ENCODE measurements around the gene MLC1.

The MLC1 gene

DNA sequence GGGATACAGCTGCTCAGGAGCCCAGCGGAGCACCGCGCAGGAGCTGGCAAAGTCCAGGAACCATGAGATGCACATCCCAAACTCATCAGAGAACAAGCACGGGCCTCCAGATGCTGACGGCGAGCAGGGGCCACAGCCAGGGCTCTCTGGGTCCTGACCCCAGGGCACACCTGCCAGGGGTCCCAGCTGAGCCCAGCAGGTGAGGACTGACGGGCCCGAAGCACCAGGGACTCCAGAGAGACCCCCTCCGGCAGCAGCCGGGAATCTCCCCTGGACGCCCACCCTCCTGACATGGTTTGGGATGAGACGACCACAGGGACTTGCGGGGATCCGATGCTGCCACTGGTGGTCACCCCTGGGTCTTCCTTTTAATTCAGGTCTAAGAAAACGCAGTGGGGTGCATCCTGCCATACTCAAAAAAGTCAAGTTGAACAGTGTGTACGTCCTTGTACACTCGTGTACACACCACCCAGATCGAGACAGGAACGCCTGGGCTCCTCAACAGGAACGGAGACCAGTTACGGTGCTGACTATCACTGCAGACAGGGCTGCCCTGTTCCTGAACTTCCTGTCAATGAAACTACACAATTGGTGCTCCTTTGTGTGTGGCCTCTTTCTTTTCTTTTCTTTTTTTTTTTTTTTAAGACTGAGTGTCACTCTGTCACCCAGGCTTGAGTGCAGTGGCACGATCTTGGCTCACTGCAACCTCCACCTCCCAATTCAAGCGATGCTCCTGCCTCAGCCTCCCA lies 49.1 kb downstream of the MLC1 start:
- Histone ChIP-seq H3K9me3 (ENCODE audit: control insufficient read depth in 2 of 2, low read length in 2 of 2) (peaks cover 0 to 2% of the 10 kb centered on the region in 2 donors), H3K4me1 (ENCODE audit: control insufficient read depth in 2 of 2, insufficient read depth in 2 of 2, low read length in 2 of 2) (no peaks in the 10 kb centered on the region), H3K4me3 (ENCODE audit: low read length in 2 of 2) (no peak overlapping the region), H3K9ac (ENCODE audit: low read depth in 1 of 2, low read length in 2 of 2) (no peak overlapping the region), H3K27ac (ENCODE audit: low read depth in 2 of 2, low read length in 2 of 2) (no peak overlapping the region), H3K27me3 (ENCODE audit: control insufficient read depth in 2 of 2, insufficient read depth in 2 of 2, low read length in 2 of 2) (peaks cover 0 to 2% of the 10 kb centered on the region in 2 donors), H3K36me3 (ENCODE audit: control insufficient read depth in 2 of 2, insufficient read depth in 2 of 2, low read length in 2 of 2) (no peaks in the 10 kb centered on the region)

DNA sequence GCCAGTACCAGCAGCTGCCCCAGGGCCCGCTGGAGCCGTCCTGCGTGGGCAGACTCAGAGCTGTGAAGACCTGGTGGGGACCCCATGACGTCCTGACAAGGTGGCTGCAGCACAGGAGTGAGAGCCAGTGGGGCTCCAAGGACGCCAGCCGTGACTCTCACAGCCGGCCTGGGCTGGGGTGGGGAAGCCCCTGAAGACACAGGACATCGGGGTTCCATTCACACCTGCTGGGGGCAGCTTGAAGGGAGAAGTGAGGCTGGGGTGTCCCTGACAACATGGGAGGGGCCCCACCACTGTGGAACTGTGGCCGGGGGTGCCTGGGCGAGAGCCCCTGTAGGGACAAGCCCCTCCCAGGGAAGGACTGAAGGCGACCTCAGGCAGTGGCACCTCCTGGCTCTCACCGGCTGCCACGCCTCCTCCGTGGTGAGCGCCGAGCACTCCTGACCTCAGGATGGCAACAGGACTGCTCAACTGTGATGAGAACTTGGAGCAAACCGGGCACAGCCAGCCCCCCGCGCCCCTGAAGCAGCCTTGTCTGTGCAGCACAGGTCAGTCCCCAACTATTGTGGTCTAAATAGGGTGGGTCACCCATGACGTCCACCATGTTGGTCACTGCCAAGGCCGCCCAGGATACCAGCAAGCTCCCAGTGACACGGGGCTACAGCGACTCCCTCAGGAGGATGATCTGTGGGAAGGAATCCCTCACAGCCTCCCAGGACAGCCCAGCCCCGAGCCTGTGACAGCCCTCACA lies 49.9 kb downstream of the MLC1 start:
- Histone ChIP-seq H3K9me3 (ENCODE audit: control insufficient read depth in 2 of 2, low read length in 2 of 2) (peaks cover 0 to 2% of the 10 kb centered on the region in 2 donors), H3K27ac (ENCODE audit: low read depth in 2 of 2, low read length in 2 of 2) (no peak overlapping the region), H3K4me1 (ENCODE audit: control insufficient read depth in 2 of 2, insufficient read depth in 2 of 2, low read length in 2 of 2) (no peaks in the 10 kb centered on the region), H3K9ac (ENCODE audit: low read depth in 1 of 2, low read length in 2 of 2) (no peak overlapping the region), H3K4me3 (ENCODE audit: low read length in 2 of 2) (no peak overlapping the region), H3K27me3 (ENCODE audit: control insufficient read depth in 2 of 2, insufficient read depth in 2 of 2, low read length in 2 of 2) (peaks cover 0 to 2% of the 10 kb centered on the region in 2 donors), H3K36me3 (ENCODE audit: control insufficient read depth in 2 of 2, insufficient read depth in 2 of 2, low read length in 2 of 2) (no peaks in the 10 kb centered on the region)

DNA sequence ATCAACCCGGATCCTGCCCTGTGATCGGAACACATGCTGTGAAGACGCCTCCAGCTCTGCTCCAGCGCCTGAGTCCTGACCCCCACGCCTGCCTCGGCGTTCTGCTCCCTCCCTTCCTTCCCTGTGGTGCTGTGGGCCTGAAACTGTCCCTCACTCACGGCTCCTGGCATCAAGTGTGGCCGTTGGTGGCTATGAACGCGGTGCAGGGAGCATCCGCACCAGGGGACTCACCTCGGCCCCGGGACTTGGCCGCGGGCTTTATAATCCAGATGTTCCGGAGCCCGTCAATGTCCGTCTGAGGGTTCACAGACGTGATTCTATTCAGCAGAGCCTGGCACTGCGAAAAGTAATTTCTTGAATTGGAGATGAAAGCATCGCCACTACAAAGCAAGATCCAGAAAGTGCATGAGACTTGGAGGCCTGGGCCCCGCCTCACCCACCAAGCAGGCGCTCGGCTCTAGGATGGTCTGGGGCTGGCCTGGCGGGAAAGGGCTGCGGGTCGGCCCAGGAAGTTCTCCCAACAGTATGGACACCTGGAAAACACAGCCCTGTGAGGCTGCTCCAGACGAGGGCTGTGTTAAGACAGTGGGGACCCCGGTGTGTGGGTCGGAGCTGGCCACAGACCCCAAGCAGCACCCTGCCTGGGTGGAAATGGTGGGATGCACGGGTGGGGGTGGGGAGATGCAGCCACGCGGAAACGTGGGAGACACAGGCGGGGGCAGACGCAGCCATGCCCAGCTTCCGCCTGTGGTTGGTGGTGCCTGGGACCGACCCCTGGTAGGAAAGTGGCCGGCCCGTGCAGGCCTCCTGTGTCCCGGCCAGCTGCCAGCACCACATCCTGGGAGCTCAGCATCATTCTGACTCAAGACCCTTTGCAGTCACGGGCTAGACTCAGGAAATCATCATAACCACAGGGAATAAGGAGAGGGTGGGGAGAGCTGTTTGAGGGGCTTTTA lies 50.8 kb downstream of the MLC1 start:
- Histone ChIP-seq H3K9ac (ENCODE audit: low read depth in 1 of 2, low read length in 2 of 2) (no peak overlapping the region), H3K36me3 (ENCODE audit: control insufficient read depth in 2 of 2, insufficient read depth in 2 of 2, low read length in 2 of 2) (no peaks in the 10 kb centered on the region), H3K27ac (ENCODE audit: low read depth in 2 of 2, low read length in 2 of 2) (no peak overlapping the region), H3K9me3 (ENCODE audit: control insufficient read depth in 2 of 2, low read length in 2 of 2) (no peaks in the 10 kb centered on the region), H3K27me3 (ENCODE audit: control insufficient read depth in 2 of 2, insufficient read depth in 2 of 2, low read length in 2 of 2) (peaks cover 0 to 2% of the 10 kb centered on the region in 2 donors), H3K4me3 (ENCODE audit: low read length in 2 of 2) (no peak overlapping the region), H3K4me1 (ENCODE audit: control insufficient read depth in 2 of 2, insufficient read depth in 2 of 2, low read length in 2 of 2) (no peaks in the 10 kb centered on the region)

DNA sequence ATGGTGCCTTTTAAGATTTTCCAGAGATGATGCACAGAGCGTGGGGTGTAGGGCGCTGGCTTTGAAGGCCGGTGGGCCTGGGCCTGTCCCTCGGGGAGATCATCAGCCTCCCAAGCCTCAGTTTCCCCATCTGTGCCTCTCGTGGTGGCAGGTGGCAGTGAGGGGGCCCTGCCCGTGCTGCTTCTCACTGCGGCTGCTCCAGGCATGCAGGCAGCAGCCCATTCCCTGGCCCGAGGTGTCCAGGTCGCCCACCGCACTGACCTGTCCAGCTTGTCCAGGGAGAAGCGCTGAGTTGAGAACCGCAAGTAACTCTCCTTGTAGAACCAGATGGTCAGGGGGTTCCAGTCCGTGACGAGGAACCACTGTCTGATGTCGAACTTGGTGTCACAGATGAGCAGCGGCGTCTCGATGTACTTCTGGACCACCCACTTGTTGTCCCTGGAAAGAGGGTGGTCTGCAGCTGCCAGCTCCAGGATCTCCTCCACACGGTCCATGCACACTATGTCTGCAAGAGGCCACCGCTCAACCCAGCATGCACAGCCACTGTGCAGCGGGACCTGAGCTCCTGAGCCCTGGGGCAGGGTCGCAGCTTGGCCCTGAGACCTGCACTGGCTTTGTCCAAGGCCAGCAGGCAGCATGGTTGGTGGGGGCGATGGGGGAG lies 52.2 kb downstream of the MLC1 start:
- no peak overlapping the region for H3K9ac ChIP-seq (ENCODE audit: low read depth in 1 of 2, low read length in 2 of 2)
- H3K27me3 ChIP-seq (ENCODE audit: control insufficient read depth in 2 of 2, insufficient read depth in 2 of 2, low read length in 2 of 2), result peaks cover 0 to 2% of the 10 kb centered on the region in 2 donors
- no peak overlapping the region for H3K27ac ChIP-seq (ENCODE audit: low read depth in 2 of 2, low read length in 2 of 2)
- H3K36me3 ChIP-seq (ENCODE audit: control insufficient read depth in 2 of 2, insufficient read depth in 2 of 2, low read length in 2 of 2), result no peaks in the 10 kb centered on the region
- no peak overlapping the region for H3K4me3 ChIP-seq (ENCODE audit: low read length in 2 of 2)
- H3K4me1 ChIP-seq (ENCODE audit: control insufficient read depth in 2 of 2, insufficient read depth in 2 of 2, low read length in 2 of 2), result no peaks in the 10 kb centered on the region
- no peaks in the 10 kb centered on the region for H3K9me3 ChIP-seq (ENCODE audit: control insufficient read depth in 2 of 2, low read length in 2 of 2)

DNA sequence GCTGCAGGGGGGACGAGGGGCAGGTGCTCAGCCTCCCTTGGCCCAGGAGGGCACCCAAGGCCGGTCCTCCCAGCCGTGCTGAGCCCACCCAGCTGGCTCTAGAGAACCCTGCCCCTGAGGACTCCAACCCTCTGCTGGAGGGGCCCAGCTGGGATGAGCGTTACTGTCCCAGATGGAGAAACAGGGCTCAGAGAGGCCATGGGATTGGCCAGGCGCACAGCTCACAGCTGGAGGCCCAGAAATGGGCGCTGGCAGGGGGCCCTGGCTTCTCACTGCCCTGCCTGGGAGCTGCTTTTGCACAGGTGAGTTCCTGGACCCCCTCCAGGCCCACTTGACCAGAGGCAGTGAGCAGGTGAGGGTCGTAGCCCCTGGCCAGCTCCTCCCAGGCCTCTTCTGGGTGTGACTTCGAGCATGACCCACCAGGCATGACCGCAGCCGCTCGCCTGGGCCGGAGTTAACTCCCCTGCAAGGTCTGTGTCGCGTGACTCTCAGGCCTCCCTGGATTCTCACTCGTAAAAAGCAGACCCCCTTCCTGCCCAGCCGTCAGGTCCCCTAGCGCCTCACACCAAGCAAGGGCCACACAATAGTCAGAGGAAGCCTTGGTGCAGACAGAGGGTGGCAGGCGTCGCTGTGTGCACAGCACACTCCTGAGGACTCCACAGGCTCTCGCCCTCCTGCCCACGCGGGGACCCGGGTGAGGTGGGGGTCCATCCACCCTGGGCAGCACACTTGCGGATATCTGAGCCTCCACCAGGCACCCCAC lies 52.9 kb downstream of the MLC1 start:
- Histone ChIP-seq H3K27ac (ENCODE audit: low read depth in 2 of 2, low read length in 2 of 2) (no peak overlapping the region), H3K4me3 (ENCODE audit: low read length in 2 of 2) (no peak overlapping the region), H3K9me3 (ENCODE audit: control insufficient read depth in 2 of 2, low read length in 2 of 2) (no peaks in the 10 kb centered on the region), H3K9ac (ENCODE audit: low read depth in 1 of 2, low read length in 2 of 2) (no peak overlapping the region), H3K27me3 (ENCODE audit: control insufficient read depth in 2 of 2, insufficient read depth in 2 of 2, low read length in 2 of 2) (peaks cover 0 to 6% of the 10 kb centered on the region in 2 donors), H3K36me3 (ENCODE audit: control insufficient read depth in 2 of 2, insufficient read depth in 2 of 2, low read length in 2 of 2) (no peaks in the 10 kb centered on the region), H3K4me1 (ENCODE audit: control insufficient read depth in 2 of 2, insufficient read depth in 2 of 2, low read length in 2 of 2) (no peaks in the 10 kb centered on the region)

DNA sequence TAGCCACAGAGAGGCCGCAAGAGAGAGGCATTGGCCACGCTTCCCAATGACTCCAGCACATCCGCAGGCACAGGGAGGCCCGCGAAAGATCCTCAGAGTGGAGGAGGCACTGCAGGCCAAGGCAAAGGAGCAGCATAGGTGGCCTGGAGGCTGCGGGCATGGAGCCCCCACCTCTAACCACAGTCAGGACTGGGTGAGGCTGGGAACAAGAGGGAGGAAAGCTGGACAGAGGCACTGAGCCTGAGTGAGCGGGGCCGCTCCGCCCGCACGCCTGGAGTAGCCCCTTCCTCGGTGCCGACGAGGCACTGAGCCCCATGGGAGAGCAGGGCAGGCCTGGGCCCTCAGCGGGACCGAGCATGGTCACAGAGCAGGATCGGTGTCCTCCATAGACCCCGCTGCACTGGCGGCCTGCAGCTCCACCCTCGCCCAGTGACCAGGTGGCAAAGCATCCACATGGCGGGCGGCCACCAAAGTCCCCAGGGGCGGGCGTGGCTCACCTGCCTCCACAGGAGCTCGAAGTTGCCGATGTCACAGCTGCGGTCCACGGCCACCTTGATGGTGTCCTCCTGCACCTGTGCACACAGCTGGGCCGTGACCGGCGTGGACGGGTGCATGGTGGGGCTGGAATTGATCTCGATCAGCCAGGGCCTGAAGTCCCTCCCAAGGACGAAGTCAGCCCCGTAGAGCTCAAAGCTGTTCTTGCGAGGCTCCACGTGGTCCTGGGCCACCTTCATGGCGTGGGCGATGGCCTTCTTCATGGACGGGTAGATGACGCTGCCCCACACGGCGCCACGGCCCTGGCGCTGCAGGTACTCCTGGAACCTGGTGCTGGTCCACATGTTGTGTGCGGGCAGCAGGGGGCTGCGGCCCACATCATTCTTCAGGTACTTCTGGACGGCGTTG lies 53.8 kb downstream of the MLC1 start:
- no peak overlapping the region for H3K4me3 ChIP-seq (ENCODE audit: low read length in 2 of 2)
- no peaks in the 10 kb centered on the region for H3K4me1 ChIP-seq (ENCODE audit: control insufficient read depth in 2 of 2, insufficient read depth in 2 of 2, low read length in 2 of 2)
- no peaks in the 10 kb centered on the region for H3K36me3 ChIP-seq (ENCODE audit: control insufficient read depth in 2 of 2, insufficient read depth in 2 of 2, low read length in 2 of 2)
- peaks cover under 1 to 8% of the 10 kb centered on the region in 2 donors for H3K27me3 ChIP-seq (ENCODE audit: control insufficient read depth in 2 of 2, insufficient read depth in 2 of 2, low read length in 2 of 2)
- no peak overlapping the region for H3K27ac ChIP-seq (ENCODE audit: low read depth in 2 of 2, low read length in 2 of 2)
- H3K9me3 ChIP-seq (ENCODE audit: control insufficient read depth in 2 of 2, low read length in 2 of 2), result no peaks in the 10 kb centered on the region
- no peak overlapping the region for H3K9ac ChIP-seq (ENCODE audit: low read depth in 1 of 2, low read length in 2 of 2)

DNA sequence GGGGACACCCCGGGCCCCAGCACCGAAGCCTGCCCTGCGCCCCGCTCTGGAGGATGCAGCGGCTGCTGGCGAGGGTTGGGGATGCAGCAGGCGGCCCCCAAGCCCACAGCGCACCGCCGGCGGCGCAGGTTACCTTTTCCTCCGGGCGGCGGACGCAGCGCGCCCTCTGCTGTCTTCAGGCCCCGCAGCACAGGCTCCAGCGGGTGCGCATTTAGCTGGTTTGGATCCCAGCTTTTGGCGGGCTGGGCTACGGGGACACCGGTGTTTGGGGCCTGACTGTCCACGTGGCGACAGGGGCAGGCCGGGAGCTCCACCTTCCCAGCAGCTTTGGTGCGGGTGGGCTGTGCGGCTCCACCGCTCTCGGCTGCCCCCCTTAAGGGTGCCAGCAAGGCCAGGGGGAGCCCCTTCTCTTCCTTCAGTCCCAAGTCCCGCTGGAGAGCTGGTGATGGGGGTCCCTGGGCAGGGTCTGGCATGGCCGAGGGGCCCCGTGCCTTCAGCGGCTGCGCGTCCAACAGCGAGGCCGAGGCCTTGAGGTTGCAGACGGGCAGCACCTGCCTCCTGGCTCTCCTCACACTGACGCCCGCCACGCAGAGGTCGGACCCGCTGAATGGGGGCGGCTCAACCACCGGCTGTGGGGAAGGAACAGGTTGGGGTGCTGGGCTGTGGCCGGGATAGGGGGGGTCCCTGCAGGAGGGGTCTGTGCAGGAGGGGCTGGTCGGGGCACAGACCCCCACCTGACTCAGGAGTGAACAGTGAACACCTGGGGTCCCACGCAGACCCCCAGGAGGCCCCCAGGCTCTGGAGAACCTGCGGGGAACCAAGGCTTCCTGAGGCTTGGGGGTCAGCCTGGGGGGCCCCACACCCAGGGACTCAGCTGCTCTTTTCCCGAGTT lies 54.7 kb downstream of the MLC1 start:
- H3K27me3 ChIP-seq (ENCODE audit: control insufficient read depth in 2 of 2, insufficient read depth in 2 of 2, low read length in 2 of 2), result peaks cover 2 to 8% of the 10 kb centered on the region in 2 donors
- H3K27ac ChIP-seq (ENCODE audit: low read depth in 2 of 2, low read length in 2 of 2), result no peak overlapping the region
- no peak overlapping the region for H3K4me3 ChIP-seq (ENCODE audit: low read length in 2 of 2)

More for the DNA sequence above, 54.7 kb downstream of the MLC1 start:
- Histone ChIP-seq H3K4me1 (ENCODE audit: control insufficient read depth in 2 of 2, insufficient read depth in 2 of 2, low read length in 2 of 2) (no peaks in the 10 kb centered on the region), H3K36me3 (ENCODE audit: control insufficient read depth in 2 of 2, insufficient read depth in 2 of 2, low read length in 2 of 2) (no peaks in the 10 kb centered on the region), H3K9me3 (ENCODE audit: control insufficient read depth in 2 of 2, low read length in 2 of 2) (no peaks in the 10 kb centered on the region), H3K9ac (ENCODE audit: low read depth in 1 of 2, low read length in 2 of 2) (no peak overlapping the region)
